ENCODE measurements around the gene PPP1CA.

- TF ChIP-seq CTCF (IDR thresholded peaks at IDR 0.05) (no peak), EZH2 (IDR thresholded peaks at IDR 0.05; ENCODE audit: borderline replicate concordance, insufficient read depth, low read depth, low read length, poor library complexity, severe bottlenecking) (no peak)
These were observed 33.9 kb downstream of the PPP1CA start for GRCh38 chr11:67367761-67368227.

All from B cell (primary cell).